ENCODE results near the gene DCC. TPM values are rescaled to one million over a fixed set of nuclear protein-coding genes. Genes with fewer than 3 reads are reported as not detected.

DCC gene
- total and polyA plus RNA-seq, 7 experiments from 2014 or later = not detected

DNA sequence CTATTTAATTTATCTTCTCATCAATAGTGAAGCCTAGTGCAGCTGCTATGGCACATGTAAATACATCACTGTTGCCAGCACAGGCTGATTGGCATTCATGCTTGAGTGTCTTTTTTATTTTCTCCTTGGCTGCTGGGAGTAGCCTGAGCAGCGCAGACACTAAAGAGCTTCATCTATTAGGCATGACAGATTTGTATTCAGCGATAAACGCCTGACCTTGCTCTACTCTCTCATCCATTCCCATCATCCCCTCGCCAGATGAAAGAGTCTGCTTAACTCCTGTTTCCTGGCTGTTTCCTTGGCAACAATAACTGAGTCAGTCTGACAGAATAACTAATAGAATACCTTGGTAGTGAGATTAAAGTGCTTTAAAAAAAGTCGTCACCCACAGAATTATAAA lies 753.6 kb downstream of the DCC start:
- no peak overlapping the region for H3K27ac Mint-ChIP-seq
- Histone ChIP-seq H3K4me3 (ENCODE audit: low read length) (no peak overlapping the region), H3K27me3 (ENCODE audit: control insufficient read depth in 2 of 2, insufficient read depth in 2 of 2, low read length in 2 of 2) (no peaks in the 10 kb centered on the region), H3K27ac (ENCODE audit: low read depth, low read length) (no peak overlapping the region), H3K36me3 (ENCODE audit: control insufficient read depth in 2 of 3, insufficient read depth in 3 of 3, low read length in 3 of 3) (no peaks in the 10 kb centered on the region), H3K4me1 (ENCODE audit: control insufficient read depth in 2 of 2, insufficient read depth in 2 of 2, low read length in 2 of 2) (no peaks in the 10 kb centered on the region), H3K9me3 (ENCODE audit: control insufficient read depth in 2 of 3, low read length in 3 of 3) (no peaks in the 10 kb centered on the region)
- no peak overlapping the region for H3K4me3 Mint-ChIP-seq
- ChIA-PET POLR2A (no interaction called here), CTCF (no interaction called here)
- H3K4me1 Mint-ChIP-seq = no peaks in the 10 kb centered on the region
- ATAC-seq (no peak), DNase-seq (no peak)
- intact Hi-C loops (cut with micrococcal nuclease) = no loop called here
- peaks cover 0 to 9% (median 3%) of the 10 kb centered on the region in 11 donors for H3K9me3 Mint-ChIP-seq
- H3K36me3 Mint-ChIP-seq = no peaks in the 10 kb centered on the region
- no peaks in the 10 kb centered on the region for H3K27me3 Mint-ChIP-seq

DNA sequence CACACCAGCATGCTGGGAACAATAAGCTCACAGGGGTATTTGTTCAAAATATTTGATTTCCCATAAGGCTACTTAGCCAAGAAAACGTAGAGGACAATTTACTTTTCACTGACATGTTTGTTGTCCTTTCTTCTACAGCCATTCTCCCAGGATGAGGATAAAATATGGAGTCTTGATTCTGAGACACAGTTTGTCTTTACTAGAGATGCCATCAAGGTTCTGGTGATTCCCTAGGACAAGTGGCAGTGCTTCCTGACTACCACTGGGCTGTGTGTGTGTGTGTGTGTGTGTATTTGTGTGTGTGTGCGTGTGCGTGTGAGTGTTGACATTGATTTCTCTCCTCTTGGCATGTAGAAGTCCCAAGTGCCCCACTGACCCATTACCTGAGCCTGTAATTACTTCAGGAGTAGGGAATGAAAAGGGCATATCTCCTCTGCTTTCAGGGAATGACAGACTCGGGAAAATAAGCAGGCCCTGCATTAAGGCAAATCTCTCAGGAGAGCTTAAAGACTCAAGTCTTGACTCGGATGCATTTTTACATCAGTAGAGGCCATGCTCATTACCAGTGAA lies 761.6 kb downstream of the DCC start:
- H3K27me3 Mint-ChIP-seq = no peaks in the 10 kb centered on the region
- no peak overlapping the region for H3K4me3 ChIP-seq (ENCODE audit: low read length)
- ChIA-PET POLR2A (no interaction called here), CTCF (no interaction called here)
- H3K27me3 ChIP-seq (ENCODE audit: control insufficient read depth in 2 of 2, insufficient read depth in 2 of 2, low read length in 2 of 2) = no peaks in the 10 kb centered on the region
- H3K36me3 Mint-ChIP-seq = no peaks in the 10 kb centered on the region
- no peak overlapping the region for H3K27ac ChIP-seq (ENCODE audit: low read depth, low read length)
- peaks cover 0 to 3% (median 0%) of the 10 kb centered on the region in 7 donors for H3K4me1 Mint-ChIP-seq
- peaks cover 0 to 14% (median 4%) of the 10 kb centered on the region in 11 donors for H3K9me3 Mint-ChIP-seq
- ATAC-seq (no peak), DNase-seq (no peak)
- H3K36me3 ChIP-seq (ENCODE audit: control insufficient read depth in 2 of 3, insufficient read depth in 3 of 3, low read length in 3 of 3) = no peaks in the 10 kb centered on the region
- H3K9me3 ChIP-seq (ENCODE audit: control insufficient read depth in 2 of 3, low read length in 3 of 3) = no peaks in the 10 kb centered on the region
- intact Hi-C loops (cut with micrococcal nuclease) = no loop called here
- H3K27ac Mint-ChIP-seq = no peak overlapping the region
- H3K4me1 ChIP-seq (ENCODE audit: control insufficient read depth in 2 of 2, insufficient read depth in 2 of 2, low read length in 2 of 2) = no peaks in the 10 kb centered on the region
- H3K4me3 Mint-ChIP-seq = no peak overlapping the region

DNA sequence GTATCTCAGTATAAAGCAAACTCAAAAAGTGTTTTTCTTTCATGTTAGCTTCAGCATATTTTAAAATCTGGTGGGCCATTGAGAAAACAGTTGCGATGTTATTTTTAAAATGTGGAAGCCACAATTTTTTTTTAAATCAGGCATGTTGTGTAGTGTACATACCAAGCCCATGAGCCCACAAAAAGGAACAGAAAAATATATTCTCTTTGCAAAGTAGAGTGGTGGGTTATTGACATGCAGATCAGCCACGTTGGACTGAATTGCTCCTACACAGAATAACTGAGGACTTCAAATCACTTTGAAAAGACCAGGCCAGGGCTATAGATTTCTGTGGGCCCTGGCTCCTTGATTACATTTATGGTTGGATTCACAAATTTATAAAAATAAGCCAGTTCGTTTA lies 774.4 kb downstream of the DCC start:
- Mint-ChIP-seq H3K9me3 (peaks cover 0 to 21% (median 4%) of the 10 kb centered on the region in 11 donors), H3K27me3 (no peaks in the 10 kb centered on the region), H3K27ac (no peak overlapping the region), H3K36me3 (no peaks in the 10 kb centered on the region), H3K4me1 (no peaks in the 10 kb centered on the region), H3K4me3 (no peak overlapping the region)
- intact Hi-C loops (cut with micrococcal nuclease) = no loop called here
- ATAC-seq (no peak), DNase-seq (no peak)
- no peaks in the 10 kb centered on the region for H3K27me3 ChIP-seq (ENCODE audit: control insufficient read depth in 2 of 2, insufficient read depth in 2 of 2, low read length in 2 of 2)
- H3K27ac ChIP-seq (ENCODE audit: low read depth, low read length) = no peak overlapping the region
- no peaks in the 10 kb centered on the region for H3K9me3 ChIP-seq (ENCODE audit: control insufficient read depth in 2 of 3, low read length in 3 of 3)
- no peaks in the 10 kb centered on the region for H3K36me3 ChIP-seq (ENCODE audit: control insufficient read depth in 2 of 3, insufficient read depth in 3 of 3, low read length in 3 of 3)
- no peak overlapping the region for H3K4me3 ChIP-seq (ENCODE audit: low read length)
- ChIA-PET CTCF (no interaction called here), POLR2A (no interaction called here)
- no peaks in the 10 kb centered on the region for H3K4me1 ChIP-seq (ENCODE audit: control insufficient read depth in 2 of 2, insufficient read depth in 2 of 2, low read length in 2 of 2)

DNA sequence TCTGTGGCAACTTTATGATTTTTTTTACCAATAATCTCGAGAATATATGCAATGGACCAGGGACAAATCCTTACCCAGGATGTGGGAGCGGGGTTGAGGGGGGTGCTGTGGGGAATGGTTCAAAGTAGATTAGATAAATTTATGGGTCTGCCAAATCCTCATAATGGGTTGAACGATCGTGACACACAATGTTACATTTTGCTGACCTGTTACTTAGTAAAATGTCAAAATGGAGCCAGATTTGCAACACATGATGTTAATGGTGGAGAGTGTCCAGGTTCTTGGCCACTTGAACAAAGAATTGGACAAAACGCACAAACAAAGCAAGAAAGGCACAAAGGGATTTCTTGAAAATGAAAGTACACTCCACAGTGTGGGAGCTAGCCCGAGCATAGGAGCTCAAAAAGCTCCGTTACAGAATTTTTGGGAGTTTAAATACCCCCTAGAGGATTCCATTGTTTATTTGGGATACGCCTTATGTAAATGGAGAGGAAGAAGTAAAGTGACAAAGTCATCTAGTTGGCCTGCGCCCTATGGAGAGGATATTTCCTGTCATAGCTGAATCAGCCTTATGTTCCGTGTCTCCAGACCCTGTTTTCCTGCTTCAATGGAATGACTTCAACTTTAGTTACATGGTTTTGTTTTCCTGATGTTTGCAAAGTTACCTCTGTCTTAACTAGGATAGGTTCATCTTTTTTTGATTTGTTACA lies 776.0 kb downstream of the DCC start:
- intact Hi-C loops (cut with micrococcal nuclease) = no loop called here
- no peaks in the 10 kb centered on the region for H3K4me1 ChIP-seq (ENCODE audit: control insufficient read depth in 2 of 2, insufficient read depth in 2 of 2, low read length in 2 of 2)
- H3K36me3 ChIP-seq (ENCODE audit: control insufficient read depth in 2 of 3, insufficient read depth in 3 of 3, low read length in 3 of 3) = no peaks in the 10 kb centered on the region
- ATAC-seq (no peak), DNase-seq (no peak)
- no peaks in the 10 kb centered on the region for H3K9me3 ChIP-seq (ENCODE audit: control insufficient read depth in 2 of 3, low read length in 3 of 3)
- ChIA-PET CTCF (no interaction called here), POLR2A (no interaction called here)
- peaks cover 0 to 21% (median 0%) of the 10 kb centered on the region in 11 donors for H3K9me3 Mint-ChIP-seq
- H3K27me3 ChIP-seq (ENCODE audit: control insufficient read depth in 2 of 2, insufficient read depth in 2 of 2, low read length in 2 of 2) = no peaks in the 10 kb centered on the region
- H3K27ac Mint-ChIP-seq = no peak overlapping the region
- H3K27me3 Mint-ChIP-seq = no peaks in the 10 kb centered on the region
- H3K27ac ChIP-seq (ENCODE audit: low read depth, low read length) = no peak overlapping the region
- H3K4me1 Mint-ChIP-seq = no peaks in the 10 kb centered on the region
- H3K4me3 ChIP-seq (ENCODE audit: low read length) = no peak overlapping the region
- no peaks in the 10 kb centered on the region for H3K36me3 Mint-ChIP-seq
- H3K4me3 Mint-ChIP-seq = no peak overlapping the region

DNA sequence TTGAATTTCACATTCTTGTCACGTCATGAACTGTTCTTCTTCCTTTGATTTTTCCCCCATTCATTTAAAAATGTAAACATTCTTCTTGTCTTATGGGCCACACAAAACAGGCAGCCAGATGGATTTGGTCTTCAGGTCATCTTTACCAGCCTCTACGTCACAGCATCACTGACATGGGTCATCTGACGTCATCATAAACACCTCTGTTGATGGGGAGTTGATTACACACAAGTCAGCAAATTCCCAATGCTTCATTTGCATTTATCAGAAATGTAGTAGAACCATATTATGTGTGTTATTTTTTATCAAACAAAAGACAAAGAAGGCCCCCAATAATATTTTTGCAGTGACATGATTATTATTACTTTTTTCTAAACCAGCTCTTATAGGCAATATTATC lies 777.9 kb downstream of the DCC start:
- Mint-ChIP-seq H3K36me3 (no peaks in the 10 kb centered on the region), H3K9me3 (peaks cover 0 to 15% (median 0%) of the 10 kb centered on the region in 11 donors), H3K27me3 (no peaks in the 10 kb centered on the region), H3K27ac (no peak overlapping the region), H3K4me1 (no peaks in the 10 kb centered on the region), H3K4me3 (no peak overlapping the region)
- DNase-seq (no peak), ATAC-seq (no peak)
- no peaks in the 10 kb centered on the region for H3K27me3 ChIP-seq (ENCODE audit: control insufficient read depth in 2 of 2, insufficient read depth in 2 of 2, low read length in 2 of 2)
- H3K27ac ChIP-seq (ENCODE audit: low read depth, low read length) = no peak overlapping the region
- H3K36me3 ChIP-seq (ENCODE audit: control insufficient read depth in 2 of 3, insufficient read depth in 3 of 3, low read length in 3 of 3) = no peaks in the 10 kb centered on the region
- no peak overlapping the region for H3K4me3 ChIP-seq (ENCODE audit: low read length)
- ChIA-PET CTCF (no interaction called here), POLR2A (no interaction called here)
- intact Hi-C loops (cut with micrococcal nuclease) = no loop called here
- H3K9me3 ChIP-seq (ENCODE audit: control insufficient read depth in 2 of 3, low read length in 3 of 3) = no peaks in the 10 kb centered on the region
- no peaks in the 10 kb centered on the region for H3K4me1 ChIP-seq (ENCODE audit: control insufficient read depth in 2 of 2, insufficient read depth in 2 of 2, low read length in 2 of 2)

DNA sequence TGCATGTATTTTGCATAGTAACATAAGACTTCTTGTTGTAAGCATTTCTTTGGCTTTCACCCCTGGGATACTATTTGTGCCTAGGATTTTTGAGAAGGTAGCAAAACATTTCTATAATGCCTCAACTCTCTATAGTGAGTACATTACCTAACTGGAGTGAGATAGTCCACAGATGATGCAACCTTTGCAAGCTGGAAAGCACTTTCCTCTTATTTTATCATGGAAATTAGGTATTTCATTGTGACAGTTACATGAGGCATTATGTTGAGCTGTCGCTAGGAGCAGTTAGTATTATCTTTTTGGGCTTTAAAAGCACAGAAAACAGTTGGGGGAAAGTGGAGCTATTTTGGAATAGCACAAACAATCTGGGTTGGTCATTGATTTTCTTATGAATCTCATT lies 786.2 kb downstream of the DCC start:
- intact Hi-C loops (cut with micrococcal nuclease) = no loop called here
- Histone ChIP-seq H3K4me3 (ENCODE audit: low read length) (no peak overlapping the region), H3K9me3 (ENCODE audit: control insufficient read depth in 2 of 3, low read length in 3 of 3) (no peaks in the 10 kb centered on the region), H3K4me1 (ENCODE audit: control insufficient read depth in 2 of 2, insufficient read depth in 2 of 2, low read length in 2 of 2) (no peaks in the 10 kb centered on the region), H3K27me3 (ENCODE audit: control insufficient read depth in 2 of 2, insufficient read depth in 2 of 2, low read length in 2 of 2) (no peaks in the 10 kb centered on the region), H3K36me3 (ENCODE audit: control insufficient read depth in 2 of 3, insufficient read depth in 3 of 3, low read length in 3 of 3) (no peaks in the 10 kb centered on the region), H3K27ac (ENCODE audit: low read depth, low read length) (no peak overlapping the region)
- H3K4me3 Mint-ChIP-seq = no peak overlapping the region
- no peaks in the 10 kb centered on the region for H3K36me3 Mint-ChIP-seq
- H3K9me3 Mint-ChIP-seq = peaks cover 0 to 9% (median 6%) of the 10 kb centered on the region in 11 donors
- H3K27me3 Mint-ChIP-seq = no peaks in the 10 kb centered on the region
- no peak for DNase-seq
- CTCF ChIA-PET = no interaction called here
- no peaks in the 10 kb centered on the region for H3K4me1 Mint-ChIP-seq
- POLR2A ChIA-PET = no interaction called here
- ATAC-seq = no peak
- H3K27ac Mint-ChIP-seq = no peak overlapping the region

DNA sequence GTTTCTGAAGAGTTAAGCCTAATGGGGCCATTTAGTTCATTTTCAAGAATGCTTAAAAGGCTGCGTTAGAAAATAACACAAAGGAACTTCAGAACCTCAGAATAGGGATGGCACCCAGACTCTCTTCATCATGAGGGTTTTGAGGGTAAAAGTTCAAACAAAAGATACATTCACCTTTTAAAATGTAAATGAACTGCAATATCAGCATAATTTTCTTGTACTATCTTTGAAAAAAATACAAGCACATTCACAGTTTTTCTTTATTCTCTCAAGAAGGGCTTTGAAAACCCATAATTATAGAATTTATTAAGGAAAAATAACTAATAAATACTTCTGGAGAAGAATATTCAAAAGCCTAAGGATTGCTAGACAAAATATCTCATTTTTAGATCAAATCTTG lies 791.0 kb downstream of the DCC start:
- POLR2A ChIA-PET = no interaction called here
- no peaks in the 10 kb centered on the region for H3K9me3 ChIP-seq (ENCODE audit: control insufficient read depth in 2 of 3, low read length in 3 of 3)
- H3K27me3 ChIP-seq (ENCODE audit: control insufficient read depth in 2 of 2, insufficient read depth in 2 of 2, low read length in 2 of 2) = no peaks in the 10 kb centered on the region
- no peaks in the 10 kb centered on the region for H3K27me3 Mint-ChIP-seq
- ATAC-seq (no peak), DNase-seq (no peak)
- H3K27ac ChIP-seq (ENCODE audit: low read depth, low read length) = no peak overlapping the region
- no peak overlapping the region for H3K27ac Mint-ChIP-seq
- H3K4me1 ChIP-seq (ENCODE audit: control insufficient read depth in 2 of 2, insufficient read depth in 2 of 2, low read length in 2 of 2) = no peaks in the 10 kb centered on the region
- H3K36me3 Mint-ChIP-seq = no peaks in the 10 kb centered on the region
- H3K36me3 ChIP-seq (ENCODE audit: control insufficient read depth in 2 of 3, insufficient read depth in 3 of 3, low read length in 3 of 3) = no peaks in the 10 kb centered on the region
- CTCF ChIA-PET = no interaction called here
- intact Hi-C loops (cut with micrococcal nuclease) = no loop called here
- H3K4me3 ChIP-seq (ENCODE audit: low read length) = no peak overlapping the region
- peaks cover 0 to 9% (median 5%) of the 10 kb centered on the region in 11 donors for H3K9me3 Mint-ChIP-seq
- H3K4me3 Mint-ChIP-seq = no peak overlapping the region
- no peaks in the 10 kb centered on the region for H3K4me1 Mint-ChIP-seq

Measured in naive thymus-derived CD4-positive, alpha-beta T cell (primary cell).